Measurements from ENCODE around the gene RTL10.

RTL10 gene

DNA sequence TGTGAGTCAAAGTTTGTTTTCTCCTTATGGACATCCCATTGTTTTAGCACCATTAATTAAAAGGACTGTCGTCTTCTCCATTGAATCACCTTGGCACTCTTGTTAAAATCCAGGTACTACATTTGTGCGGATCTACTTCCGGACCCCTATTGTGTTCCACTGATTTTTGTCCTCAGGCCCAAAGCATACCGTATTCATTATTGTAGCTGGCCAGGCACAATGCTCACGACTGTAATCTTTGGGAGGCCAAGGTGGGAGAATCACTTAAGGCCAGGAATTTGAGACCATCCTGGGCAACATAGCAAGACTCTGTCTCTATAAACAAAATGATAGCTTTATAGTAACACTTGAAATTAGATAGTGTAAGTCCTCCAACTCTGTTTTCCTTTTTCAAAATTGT, 8.9 kb upstream of the RTL10 start:
- no peak for DNase-seq (ENCODE audit: low read depth, low spot score)

DNA sequence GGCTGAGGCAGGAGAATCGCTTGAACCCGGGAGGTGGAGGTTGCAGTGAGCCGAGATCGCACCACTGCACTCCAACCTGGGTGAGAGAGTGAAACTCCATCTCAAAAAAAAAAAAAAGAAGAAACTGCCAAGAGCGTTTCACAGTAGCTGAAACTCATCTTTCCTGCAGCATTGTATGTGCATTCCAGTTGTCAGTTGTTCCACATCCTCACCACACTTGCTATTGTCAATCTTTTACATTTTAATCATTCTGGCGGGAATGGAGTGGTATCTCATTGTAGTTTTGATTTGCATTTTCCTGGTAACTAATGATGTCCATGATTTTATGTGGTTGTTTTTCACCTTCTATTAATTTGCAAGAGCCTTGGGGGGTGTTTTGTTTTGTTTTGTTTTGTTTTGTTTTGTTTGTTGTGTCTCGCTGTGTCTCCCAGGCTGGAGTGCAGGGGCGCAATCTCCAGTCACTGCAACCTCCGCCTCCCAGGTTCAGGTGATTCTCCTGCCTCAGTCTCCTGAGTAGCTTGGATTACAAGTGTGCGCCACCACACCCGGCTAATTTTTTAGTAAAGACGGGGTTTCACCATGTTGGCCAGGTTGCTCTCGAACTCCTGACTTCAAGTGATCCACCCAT, 8.1 kb upstream of the RTL10 start:
- no peak for DNase-seq (ENCODE audit: low read depth, low spot score)

DNA sequence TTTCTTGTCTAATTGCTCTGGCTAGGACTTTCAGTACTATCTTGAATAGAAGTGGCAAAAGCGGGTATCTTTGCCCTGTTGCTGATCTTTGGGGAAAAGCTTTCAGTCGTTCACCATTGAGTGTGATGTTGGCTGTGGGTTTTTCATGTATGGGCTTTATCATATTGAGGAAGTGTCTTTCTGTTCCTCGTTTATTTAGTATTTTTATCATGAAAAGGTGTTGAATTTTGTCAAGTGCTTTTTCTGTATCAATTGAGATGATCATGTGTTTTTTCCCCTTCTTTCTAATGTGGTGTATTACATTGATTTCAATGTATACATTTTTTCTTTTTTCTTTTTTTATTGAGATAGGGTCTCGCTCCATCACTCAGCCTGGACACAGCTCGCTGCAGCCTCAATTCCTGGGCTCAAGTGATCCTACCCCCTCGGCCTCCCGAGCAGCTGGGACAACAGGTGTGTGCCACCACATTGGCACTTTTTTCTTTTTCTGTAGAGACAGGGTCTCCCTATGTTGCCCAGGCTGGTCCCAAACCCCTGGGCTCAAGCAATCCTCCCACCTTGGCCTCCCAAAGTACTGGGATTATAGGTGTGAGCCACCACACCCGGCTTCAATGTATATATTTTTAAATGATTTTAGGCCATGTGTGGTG, 5.3 kb upstream of the RTL10 start:
- DNase-seq (ENCODE audit: low read depth, low spot score): no peak

DNA sequence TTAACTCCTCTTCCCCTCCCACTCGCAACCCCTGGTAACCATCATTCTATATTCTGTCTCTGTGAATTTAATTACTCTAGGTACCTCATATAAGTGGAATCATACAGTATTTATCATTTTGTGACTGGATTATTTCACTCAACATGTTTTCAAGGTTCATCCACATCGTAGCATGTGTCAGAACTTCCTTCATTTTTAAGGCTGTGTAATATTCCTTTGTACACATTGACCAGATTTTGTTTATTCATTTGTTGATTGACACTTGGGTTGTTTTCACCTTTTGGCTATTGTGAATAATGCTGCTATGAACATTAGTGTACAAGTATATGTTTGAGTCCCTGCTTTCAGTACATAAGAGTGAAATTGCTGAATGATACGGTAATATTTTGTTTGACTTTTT, 2.7 kb upstream of the RTL10 start:
- DNase-seq (ENCODE audit: low read depth, low spot score): no peak

DNA sequence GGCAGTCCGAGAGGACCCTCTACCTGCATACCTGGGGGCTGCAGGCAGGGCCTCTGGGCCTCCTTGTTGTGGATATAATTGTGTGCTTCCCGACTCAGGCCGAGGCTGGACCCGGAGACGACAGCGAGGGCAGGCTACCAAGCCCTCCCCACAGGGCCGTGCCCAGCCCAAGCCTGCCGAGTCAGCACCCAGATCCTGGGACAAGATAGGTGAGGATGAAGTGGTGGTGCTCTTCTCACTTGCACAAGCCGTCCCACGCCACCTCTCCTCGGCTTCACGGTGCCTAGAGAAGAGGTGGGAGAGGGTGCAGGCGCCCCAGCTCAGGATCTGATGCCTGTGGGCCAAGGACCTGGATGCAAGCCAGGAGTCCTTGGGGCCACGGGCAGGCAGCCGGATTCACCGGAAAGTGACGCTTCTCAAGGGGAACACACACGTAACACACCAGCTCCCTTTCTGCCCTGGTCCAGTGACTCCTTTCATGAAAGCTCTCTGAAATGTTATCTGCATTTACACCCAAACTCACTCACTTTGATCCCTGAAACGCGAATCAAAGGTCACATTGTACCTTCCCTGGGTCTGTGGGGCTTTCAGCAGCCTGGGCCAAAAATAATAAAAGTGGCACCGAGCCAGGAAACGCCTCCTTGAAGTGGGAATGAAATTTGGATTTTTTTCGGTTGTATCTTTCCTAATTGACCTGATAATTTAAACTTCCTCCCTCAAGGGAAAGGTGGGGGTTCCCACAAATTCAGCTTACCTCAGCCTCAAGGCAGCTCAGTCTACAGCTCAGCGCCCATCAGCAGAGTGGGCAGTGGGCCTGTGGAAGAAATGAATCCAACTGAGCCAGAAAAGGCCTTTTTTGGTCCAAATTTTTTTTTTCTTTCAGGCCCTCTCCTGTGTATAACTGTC, 1.1 kb upstream of the RTL10 start:
- DNase-seq (ENCODE audit: low read depth, low spot score): no peak

DNA sequence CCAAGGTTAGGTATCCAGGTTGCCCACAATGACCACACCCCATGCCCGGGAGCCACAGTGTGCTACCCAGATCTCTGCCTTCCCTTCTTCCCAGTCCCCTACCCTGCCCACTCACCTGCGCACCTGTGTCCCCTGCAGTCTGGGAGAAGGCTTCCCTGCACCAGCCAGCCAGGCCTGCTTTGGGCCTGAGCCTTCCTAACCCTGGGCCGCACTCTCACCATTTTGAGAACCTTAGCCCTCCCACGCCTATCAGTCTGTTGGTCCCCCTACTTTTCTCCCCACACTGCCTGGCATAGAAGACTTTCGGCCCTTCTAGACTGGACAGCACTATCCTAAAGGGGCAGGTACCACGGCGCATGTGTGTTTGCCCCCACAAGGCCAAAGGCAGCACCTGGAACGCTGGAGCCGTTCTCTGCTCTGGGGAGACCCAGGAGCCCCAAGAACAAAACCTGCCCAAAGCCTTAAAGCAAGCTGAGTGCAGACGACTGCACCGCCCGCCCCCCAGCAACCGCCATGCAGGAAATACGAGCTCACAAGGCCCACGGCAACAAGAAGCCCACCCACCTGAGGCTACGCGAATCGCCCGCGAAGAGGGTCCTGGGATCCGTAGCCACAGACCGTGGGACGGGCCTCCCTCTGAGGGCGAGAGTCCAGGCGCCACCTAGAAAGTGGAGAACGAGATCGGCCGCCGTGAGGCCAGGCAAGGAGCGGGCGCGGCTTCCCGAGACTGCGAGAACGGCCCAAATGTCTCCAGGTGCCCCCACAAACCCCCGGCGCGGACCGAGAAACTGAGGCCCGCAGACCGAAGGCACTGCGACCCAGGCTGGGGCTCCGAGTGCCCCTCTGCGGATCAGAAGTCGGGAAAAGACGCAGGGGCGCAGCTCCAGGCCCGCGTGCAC, 546 bp downstream of the RTL10 start:
- DNase-seq (ENCODE audit: low read depth, low spot score): no peak

DNA sequence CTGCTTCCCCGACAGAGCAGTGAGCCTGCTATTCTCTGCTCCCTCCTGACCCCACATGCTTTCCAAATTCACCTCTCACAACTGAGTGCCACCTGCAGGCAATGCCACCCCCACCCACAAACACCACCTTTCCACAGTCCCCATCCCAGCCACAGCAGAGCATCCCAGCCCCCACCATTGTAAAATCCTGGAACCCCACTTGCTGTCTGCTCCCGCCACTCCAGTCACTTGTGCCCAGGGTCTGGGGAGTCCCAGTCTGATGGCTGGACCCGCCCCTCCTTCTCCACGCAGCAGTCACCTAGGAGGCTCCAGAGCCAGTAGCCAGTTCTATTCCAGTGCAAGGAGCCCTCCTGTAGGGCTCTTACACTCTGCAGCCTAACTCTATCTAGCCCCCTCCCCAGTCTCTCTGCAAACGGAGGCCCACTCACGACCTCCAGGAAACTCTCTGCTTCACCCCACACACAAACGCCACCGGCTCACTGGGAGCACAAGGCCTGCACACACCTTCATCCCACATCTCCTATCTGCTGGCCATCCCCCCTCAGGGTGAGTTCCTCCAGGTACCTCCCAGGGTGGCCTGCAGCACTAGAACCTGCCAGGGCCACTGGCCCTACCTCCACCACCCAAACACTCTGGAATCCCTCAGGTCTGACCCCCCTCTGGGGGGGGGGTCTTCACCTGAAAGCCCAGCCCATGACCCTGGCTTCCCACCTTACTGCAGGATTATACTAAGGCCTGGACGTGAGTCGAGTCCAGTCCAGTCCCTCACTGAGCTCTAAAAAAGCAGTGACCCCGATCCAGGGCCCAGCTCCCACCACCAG, 1.4 kb downstream of the RTL10 start:
- DNase-seq (ENCODE audit: low read depth, low spot score): no peak

DNA sequence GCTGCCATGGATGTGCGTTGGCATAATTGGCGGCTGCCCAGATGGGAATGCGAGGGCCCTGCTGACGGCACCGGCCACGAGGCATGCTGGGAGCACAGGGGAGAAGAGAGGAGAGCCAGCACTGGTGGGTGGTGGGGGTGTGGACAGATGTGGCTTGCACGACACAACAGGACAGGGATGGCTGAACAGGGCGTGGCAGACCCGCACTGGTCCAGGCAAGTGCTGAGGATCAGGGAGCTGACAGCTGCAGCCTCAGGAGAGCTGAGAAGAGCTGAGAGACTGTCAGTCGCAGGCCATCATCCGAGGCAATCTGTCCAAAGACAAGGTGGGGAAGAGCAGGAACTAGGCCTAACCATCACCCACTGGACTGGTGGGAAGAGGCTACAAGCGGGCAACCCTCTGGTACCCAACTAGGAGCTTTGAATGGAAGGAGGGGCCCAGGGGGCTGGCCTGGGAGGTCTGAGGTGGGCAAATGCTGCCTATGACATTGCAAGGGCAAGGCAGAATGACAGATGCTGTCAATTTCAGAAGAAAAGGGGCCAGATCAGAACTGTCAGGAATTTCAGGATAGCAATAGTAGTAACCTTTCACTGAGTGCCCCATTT, 2.4 kb downstream of the RTL10 start:
- no peak for DNase-seq (ENCODE audit: low read depth, low spot score)

DNA sequence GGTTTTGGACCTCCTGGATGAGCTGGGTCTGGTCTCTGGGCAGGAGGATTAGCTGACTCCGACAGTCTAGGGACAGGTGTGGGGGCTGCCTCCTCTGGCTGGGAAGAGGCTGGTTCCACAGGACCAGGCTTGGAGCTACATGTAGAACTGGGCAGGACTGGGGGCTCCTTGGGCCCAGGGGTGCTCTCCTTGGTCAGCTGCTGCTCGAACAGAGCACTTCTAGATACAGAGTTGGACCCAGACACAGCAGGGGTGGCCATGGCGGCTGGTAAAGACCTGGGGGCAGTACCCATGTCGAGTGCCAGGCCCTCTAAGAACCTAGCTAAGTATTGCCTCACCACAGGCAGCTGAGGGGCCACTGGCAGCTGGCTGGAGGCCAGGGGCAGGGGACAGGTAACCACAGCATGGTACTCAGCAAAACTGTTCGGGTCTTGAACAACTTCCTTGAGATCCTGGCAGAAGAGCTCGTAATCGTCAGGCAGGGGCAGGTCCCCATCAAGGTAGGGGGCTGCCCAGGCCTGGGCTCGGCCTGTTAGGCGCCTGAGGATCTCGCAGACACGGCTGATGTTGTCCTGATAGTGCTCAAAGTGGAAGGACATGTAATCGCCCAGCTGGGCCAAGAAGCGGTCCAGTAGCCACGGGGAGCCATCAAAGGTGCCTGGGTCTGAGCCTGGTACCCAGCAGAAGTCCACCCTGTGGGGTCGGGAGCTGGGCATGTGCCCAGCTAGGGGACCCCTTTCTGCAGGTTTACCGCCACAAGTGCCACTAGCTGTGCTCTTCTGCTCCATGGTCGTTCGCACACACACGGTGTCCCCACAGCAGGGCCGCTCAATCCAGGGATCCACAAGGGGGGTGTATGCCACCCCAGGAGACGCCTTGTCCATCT, 3.1 kb downstream of the RTL10 start:
- DNase-seq (ENCODE audit: low read depth, low spot score): no peak

DNA sequence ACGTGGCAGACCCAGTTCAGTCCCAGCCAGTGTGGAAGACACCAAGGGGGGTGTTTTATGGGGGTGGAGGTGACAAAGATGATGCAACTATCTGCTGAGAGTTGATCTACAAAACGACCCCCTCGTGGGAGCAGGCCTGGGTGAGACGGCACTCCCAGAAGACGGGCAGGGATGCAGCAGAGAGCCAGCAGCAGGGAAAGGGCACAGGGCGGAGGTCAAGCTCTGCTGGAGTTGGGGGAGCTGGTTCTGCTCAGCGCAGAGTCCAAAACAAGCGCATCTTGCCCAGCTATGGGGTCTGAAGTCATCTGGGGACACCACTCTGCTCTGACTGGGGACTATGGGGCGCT, 3.9 kb downstream of the RTL10 start:
- no peak for DNase-seq (ENCODE audit: low read depth, low spot score)

DNA sequence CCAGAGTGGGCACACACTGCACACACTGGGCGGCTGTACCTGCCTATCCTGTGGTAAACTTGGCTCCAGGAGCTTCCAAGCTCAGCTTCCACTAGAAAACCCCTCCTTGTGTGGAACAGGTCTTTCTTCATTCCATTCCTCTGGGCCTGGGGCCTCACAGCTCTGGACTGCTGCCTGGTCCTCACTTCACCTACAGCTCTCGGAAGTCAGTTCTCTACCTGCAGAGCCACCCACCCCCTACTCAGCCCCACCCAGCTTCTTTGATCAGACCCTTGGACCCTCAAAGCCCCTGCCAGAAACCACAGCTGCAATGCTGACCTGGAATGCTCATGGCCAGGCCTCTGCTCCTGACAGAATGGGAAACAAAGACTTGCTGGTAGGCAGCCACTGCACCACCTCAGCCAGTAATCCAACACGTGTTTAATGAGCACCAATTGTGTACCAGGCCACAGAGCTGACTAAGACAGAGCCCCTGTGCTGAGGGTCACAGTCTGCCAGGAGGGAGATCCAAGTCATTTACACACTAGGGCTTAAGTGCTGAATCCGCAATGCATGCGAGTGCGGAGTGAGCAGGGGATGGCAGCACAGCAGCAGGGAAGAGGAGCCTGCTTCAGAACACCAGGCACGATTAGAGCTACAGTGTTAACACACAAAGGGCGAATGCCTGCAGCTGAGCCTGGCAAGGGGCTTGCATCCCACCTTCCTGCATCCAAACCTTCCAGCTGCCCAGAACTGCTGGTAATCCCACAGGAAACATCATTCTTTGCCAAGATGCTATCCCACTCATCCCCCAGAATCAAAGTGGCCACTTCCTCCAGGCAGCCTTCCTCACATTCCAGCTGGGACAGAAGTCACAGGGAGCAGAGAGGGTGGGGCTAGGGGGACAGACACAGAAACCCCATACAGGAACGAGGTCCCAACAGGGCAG, 4.6 kb downstream of the RTL10 start:
- no peak for DNase-seq (ENCODE audit: low read depth, low spot score)

DNA sequence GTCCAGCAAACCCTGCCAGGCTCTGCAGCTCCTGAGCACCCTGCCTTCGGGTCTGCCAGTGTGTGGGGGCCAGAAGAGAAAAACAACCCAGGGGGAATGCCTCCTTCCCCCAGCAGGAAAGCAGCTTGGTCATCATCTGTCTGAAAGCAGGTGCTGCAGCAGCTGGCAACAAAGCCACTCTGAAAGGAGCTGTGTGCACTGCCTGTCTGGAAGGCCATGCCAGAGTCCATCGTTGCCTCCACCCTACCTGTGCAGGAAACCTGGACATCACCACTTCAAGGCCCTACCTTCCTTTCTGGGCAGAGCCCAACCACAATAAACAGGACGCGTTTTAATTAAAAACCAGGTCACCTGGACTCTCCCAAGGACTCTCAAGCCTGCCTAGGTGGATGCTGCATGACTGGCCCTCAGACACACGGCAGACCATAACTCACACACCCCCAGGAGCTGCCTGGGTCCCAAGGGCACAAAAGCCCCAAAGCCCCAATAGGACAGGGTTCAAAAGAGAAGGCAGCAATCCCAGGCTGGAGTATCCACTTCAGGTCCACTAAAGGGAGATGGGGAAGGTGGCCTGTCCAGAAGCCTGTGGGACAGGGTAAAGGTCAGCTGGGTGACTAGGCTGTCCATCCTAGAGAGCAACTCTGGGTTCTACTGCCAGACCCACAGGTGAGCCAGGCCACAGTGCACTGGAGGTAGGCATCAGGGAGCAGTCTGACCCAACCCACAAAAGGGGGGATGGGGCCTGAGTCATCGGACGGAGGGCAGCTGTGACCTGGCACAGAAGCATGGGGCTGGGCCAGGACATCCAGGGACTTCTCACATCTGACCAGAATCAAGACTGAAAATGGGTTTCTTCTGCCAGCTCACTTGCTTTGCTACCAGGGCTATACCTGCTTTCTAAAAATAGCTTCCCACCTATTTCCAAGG, 6.1 kb downstream of the RTL10 start:
- DNase-seq (ENCODE audit: low read depth, low spot score): no peak

DNA sequence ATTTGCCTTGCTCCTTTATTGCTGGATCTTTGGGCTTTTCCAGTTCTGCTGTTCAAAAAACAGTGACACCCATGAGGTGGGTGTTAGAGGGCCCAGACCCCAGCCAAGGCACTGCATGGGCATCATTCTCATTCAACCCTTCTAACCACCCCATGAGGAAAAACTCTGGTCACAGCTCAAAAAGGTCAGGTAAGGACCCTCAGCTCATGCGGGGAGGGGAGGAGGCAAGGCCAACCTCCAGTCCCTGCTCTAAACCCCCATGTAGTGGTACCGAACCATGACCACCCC, 7.4 kb downstream of the RTL10 start:
- no peak for DNase-seq (ENCODE audit: low read depth, low spot score)

DNA sequence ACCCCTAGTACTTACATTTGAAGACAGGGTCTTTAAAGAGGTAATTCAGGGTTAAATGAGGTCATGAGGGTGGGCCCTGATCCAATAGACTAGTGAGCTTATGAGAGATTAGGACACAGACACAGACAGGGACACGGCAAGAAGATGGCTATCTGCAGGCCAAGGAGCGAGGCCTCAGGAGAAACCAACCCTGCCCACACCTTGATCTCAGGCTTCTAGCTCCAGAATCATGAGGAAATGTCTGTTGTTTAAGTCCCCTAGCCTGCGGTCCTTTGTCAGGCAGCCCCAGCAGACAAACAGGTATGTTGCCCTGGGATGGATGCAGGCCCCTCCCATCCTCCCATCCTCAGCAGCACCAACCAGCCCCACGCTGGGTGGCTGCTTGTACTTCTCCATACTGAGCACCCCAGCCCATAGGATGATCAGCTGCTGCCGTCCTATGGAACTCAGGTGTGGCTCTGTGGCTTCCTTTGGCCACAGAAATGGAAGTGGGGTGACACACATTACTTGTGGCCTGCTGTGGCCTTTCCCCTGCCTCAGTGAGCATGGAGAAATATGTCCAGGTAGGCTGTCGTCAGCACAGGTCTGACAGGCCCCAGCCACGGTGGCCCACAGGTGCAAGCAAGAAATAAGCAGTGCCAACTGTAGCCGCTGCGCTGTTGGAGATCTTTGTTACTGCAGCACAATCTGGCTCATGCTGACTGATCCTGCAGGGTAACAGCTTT, 7.9 kb downstream of the RTL10 start:
- DNase-seq (ENCODE audit: low read depth, low spot score): no peak

DNA sequence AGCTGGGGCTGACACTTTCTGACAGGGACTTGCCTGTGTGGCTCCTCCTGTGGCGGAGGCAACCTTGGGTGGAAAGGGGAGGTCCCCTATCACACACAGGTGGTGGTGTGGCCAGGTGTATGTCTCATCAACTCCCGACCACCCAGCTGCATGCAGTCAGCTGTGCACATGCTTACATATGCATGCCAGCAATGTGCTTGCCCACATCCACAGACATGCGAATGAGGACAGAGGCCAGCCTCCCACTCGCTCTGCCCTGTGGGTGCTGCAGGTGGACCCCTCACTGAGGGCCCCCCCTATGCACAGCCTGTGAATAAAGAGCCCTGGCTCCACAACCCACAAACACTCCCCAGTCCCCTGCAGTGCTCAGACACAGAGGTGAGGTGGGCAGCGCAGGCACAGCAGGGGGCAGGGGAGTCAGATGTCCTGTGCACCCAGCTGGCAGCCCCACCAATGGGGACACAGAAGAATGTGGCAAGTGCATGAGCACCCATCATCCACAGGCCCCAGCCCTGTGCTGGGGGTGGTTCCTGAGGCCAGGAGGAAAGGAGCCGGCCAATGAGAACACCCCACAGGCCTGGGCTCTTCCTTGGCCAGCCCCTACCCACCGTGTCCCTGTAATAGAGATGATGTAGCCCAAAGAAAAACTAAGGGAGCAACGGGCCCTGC, 9.5 kb downstream of the RTL10 start:
- no peak for DNase-seq (ENCODE audit: low read depth, low spot score)

DNA sequence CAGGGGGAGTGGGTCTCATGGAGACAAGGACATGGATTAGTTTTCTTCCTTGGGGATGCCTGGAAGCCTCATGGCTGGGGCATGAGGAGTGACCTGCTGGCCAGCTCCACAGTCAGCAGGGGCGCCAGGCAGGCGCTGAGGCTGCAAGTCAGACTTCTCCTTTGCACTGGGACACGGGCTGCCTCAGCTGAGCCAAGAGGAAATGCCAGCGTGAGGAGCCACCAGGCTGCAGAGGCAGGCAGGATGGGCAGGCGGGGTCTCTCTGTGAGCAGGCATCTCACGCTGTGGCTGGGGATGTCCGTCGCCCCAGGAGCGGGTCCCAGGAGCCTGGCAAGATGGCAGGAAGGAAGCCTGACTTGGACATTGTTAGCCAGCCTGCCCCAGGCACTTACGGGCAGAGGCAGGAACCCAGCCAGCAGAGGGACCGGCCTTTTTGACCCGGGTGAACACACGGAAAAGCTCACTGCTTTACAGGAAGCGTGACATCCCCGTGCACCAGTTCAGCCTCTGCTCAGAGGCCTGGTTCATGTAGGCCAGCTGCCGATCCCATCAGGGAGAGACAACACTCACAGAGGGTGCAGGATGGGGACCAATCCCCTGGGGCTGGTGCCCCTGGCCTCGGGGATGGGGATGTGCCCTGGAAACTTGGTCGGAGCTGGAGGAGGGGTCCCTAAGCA, 10.2 kb downstream of the RTL10 start:
- no peak for DNase-seq (ENCODE audit: low read depth, low spot score)

Measured in brain pericyte (primary cell).